VCaP (cell line): ENCODE data around the gene SCN8A.

Source experiments
- H3K27ac ChIP-seq: fragments of 450-650 bp; 2 replicates; pipeline ENCODE4 v1.5.1; 2017
- CTCF ChIP-seq: fragments of 450-650 bp; conservative IDR thresholded peaks from 2 replicates; pipeline ENCODE4 v1.5.1; 2017; ENCODE audit warnings: mild to moderate bottlenecking, moderate library complexity

SCN8A gene

GRCh38 chr12:51763743-51764142 is 172.7 kb downstream of the SCN8A start:
- TF ChIP-seq CTCF: no peak

GRCh38 chr12:51766067-51766676 is 175.1 kb downstream of the SCN8A start:
- no peak for TF ChIP-seq CTCF
- no peak overlapping the region for H3K27ac ChIP-seq

More at GRCh38 chr12:51763743-51764142, 172.7 kb downstream of the SCN8A start:
- no peak overlapping the region for H3K27ac ChIP-seq

- no peak overlapping the region for H3K27ac ChIP-seq
- no peak for TF ChIP-seq CTCF
These were observed 180.0 kb downstream of the SCN8A start for GRCh38 chr12:51771008-51771407.

GRCh38 chr12:51773145-51773869 is 182.3 kb downstream of the SCN8A start:
- H3K27ac ChIP-seq: no peak overlapping the region
- no peak for TF ChIP-seq CTCF

- H3K27ac ChIP-seq: no peak overlapping the region
These were observed 183.9 kb downstream of the SCN8A start for GRCh38 chr12:51774933-51775332.

GRCh38 chr12:51777457-51777856 is 186.4 kb downstream of the SCN8A start:
- no peak for TF ChIP-seq CTCF
- no peak overlapping the region for H3K27ac ChIP-seq

More at GRCh38 chr12:51774933-51775332, 183.9 kb downstream of the SCN8A start:
- no peak for TF ChIP-seq CTCF

GRCh38 chr12:51777973-51778372 is 186.9 kb downstream of the SCN8A start:
- no peak overlapping the region for H3K27ac ChIP-seq
- no peak for TF ChIP-seq CTCF
